ENCODE measurements around the gene HES2.
"Not testable (repeated sequence)": the region's sequence is repeated elsewhere in the genome, so short reads cannot be mapped to it uniquely, and the experiment has no call there.

Gene HES2

DNA sequence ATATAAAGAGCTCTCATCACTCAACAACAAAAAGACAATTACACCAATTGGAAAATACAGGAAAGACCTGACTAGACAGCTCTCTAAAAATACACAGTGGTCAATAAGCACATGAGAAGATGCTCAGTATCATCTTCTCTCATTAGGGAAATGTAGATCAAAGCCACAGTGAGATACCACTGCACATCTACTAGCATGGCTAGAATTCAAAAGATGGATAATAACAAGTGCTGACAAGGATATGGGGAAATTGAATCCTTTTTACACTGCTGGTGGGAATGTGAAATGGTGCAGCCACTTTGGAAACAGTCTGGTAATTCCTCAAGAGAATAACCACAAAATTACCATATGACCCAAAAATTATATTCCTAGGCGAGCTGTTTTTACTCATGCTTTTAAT, 35.6 kb downstream of the HES2 start:
- DNase-seq, result no peak

- DNase-seq, result no peak
Measured at GRCh38 chr1:6380037-6380436, 39.7 kb downstream of the HES2 start.

GRCh38 chr1:6378096-6378746, 41.5 kb downstream of the HES2 start:
- no peak for DNase-seq

- no peak for DNase-seq
Measured at GRCh38 chr1:6373961-6374720, 45.6 kb downstream of the HES2 start.

DNA sequence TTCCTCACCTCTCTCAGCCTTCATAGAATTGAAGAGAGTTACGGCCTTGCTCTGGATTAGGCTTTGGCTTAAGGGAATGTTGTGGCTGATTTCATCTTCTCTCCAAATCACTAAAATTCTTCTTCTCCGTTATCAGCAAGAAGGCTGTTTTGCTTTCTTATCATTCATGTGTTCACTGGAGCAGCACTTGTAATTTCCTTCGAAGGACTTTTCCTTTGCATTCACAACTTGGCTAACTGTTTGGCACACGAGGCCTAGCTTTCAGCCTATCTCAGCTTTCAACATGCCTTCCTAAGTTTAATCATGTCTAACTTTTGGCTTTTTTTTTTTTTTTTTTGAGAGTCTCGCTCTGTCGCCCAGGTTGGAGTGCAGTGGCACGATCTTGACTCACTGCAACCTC, 47.5 kb downstream of the HES2 start:
- DNase-seq, result not testable (repeated sequence)

DNA sequence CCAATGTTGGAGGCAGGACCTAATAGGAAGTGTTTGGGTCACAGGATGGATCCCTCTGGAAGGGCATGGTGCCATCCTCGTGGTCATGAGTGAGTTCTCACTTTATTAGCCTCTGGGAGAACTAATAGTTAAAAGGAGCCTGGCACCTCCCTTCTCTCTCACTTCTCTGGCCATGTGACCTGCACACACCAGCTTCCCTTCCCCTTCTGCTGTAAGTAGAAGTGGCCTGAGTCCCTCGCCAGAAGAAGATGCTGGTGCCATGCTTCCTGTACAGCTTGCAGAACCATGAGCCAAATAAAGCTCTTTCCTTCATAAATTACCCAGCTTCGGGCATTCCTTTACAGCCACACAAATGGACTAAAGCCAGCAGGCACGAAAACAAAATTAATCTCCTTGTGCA, 49.7 kb downstream of the HES2 start:
- no peak for DNase-seq

DNA sequence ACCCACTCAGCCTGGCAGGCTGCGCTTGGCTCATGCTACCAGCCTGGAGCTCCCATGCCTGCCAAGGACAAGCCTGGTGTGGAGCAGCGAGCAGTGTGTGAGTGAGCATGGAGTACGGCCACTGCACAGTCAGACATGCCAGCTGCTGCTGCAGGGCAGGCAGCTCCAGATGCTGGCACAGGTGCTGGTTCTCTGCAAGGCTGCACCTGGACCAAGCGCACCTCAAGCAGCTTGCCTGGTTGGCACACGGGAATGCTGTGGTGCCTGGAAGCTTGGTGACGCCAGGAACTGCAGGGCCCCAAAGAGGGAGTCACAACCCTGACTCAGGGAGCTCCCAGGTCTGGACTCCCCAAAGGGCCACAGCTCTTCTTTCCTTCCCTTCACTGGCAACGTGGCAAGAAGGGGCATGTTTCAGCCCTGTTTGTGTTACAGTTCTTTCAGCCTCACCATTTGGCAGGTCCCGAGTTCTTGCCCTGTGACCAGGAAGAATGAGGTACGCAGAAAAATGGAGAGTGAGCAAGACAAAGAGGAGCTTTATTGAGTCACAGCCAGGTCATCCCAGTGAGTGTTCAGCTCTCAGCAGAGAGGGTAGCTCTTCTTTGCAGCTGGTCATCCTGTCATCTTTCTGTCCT, 52.2 kb downstream of the HES2 start:
- DNase-seq, result no peak

DNA sequence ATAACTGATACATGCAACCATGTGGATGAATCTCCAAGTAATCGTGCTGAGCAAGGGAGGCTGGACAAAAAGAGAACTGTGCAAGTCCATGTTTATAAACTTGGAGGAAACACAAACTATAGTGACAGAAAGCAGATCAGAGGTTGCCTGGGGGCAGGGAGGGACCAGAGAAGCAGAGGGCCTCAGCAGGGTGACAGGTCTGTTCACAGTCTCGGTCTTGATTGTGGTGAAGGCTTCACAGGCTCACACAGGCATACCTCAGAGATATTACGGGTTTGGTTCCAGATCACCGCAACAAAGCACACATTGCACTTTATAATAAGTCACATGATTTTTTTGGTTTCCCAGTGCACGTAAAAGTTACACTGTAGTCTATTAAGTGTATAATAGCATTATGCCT, 54.7 kb downstream of the HES2 start:
- peak; percentile 29 for DNase-seq

- not testable (repeated sequence) for DNase-seq
Measured at GRCh38 chr1:6363085-6363884, 56.4 kb downstream of the HES2 start.
